ENCODE results near the gene DFFA. TPM values are rescaled to one million over a fixed set of nuclear protein-coding genes. Genes with fewer than 3 reads are reported as not detected.

Gene DFFA
- total and polyA plus RNA-seq, 9 of the 15 experiments (the other 6 are each of a cell fraction or from before 2014, with no cell fraction given) = 39.6 to 74.8 (median 59.2) TPM

DNA sequence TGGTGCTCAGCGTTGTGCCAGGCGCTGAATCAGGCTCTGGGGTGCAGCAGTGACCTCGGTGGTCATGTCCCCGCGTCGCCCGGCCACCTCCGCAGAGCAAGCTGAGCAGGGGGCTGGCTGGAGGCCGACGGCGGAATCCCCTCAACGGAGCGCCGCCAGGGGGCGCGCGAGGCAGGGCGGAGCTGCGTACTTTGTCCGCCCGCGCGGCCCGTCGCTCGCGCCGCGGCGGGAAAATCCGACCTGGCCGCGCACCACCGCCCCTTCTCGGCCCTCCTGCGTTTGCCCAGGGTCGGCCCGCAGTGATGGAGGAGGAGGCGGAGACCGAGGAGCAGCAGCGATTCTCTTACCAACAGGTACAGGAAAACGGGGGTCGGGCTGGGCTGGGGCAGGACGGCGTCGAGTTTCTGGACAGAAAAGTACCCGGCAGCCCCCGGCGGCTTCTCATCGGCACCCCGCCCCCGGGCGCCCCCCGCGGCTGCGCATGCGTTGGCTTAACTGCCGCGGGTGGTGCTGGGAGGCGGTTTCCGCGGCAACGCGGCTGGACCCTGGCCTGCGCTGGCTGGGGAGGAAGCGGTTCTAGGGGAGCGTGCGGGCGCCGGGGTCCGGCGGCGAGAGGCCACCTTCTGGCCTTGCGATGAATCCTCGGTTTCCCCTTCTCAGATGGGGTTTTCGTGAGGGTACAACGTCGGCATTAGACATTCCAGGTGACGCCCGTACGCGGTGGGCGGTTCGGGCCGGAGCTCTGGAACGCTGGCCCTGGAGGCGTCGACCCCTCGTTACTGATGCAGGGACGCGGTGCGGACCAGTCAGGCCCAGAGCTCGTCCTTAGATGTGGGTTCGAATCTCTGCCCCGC, 41.9 kb downstream of the DFFA start, which contains the start of gene CENPS (continued):
- peak; percentile 99 for TF ChIP-seq SAP30 (IDR thresholded peaks at IDR 0.05; ENCODE audit: borderline replicate concordance, insufficient read depth, low read depth, low read length, poor library complexity, severe bottlenecking)
- TF ChIP-seq, protein P1, sequence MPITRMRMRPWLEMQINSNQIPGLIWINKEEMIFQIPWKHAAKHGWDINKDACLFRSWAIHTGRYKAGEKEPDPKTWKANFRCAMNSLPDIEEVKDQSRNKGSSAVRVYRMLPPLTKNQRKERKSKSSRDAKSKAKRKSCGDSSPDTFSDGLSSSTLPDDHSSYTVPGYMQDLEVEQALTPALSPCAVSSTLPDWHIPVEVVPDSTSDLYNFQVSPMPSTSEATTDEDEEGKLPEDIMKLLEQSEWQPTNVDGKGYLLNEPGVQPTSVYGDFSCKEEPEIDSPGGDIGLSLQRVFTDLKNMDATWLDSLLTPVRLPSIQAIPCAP (CRISPR knock-in tag; IDR thresholded peaks at IDR 0.05; ENCODE audit: borderline replicate concordance) = no peak
- TF ChIP-seq, protein P2, sequence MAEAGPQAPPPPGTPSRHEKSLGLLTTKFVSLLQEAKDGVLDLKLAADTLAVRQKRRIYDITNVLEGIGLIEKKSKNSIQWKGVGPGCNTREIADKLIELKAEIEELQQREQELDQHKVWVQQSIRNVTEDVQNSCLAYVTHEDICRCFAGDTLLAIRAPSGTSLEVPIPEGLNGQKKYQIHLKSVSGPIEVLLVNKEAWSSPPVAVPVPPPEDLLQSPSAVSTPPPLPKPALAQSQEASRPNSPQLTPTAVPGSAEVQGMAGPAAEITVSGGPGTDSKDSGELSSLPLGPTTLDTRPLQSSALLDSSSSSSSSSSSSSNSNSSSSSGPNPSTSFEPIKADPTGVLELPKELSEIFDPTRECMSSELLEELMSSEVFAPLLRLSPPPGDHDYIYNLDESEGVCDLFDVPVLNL (CRISPR knock-in tag; IDR thresholded peaks at IDR 0.05; ENCODE audit: low read depth) = peak; percentile 99
- no peak; the same call in 1 of the 2 replicates for TF ChIP-seq ZNF584 (CRISPR knock-in tag; IDR thresholded peaks at IDR 0.05; ENCODE audit: low read depth)
- peak; percentile 66 for TF ChIP-seq ZNF239 (CRISPR knock-in tag; IDR thresholded peaks at IDR 0.05)
- no peak for TF ChIP-seq ETS2 (tag; IDR thresholded peaks at IDR 0.05; ENCODE audit: borderline replicate concordance, poor library complexity, severe bottlenecking)
- TF ChIP-seq PHF8 (IDR thresholded peaks at IDR 0.05; ENCODE audit: borderline replicate concordance, low read length) = peak; percentile 77; the same call in 1 of the 2 replicates
- TF ChIP-seq SUPT5H (IDR thresholded peaks at IDR 0.05) = peak; percentile 70
- TF ChIP-seq, protein P3, sequence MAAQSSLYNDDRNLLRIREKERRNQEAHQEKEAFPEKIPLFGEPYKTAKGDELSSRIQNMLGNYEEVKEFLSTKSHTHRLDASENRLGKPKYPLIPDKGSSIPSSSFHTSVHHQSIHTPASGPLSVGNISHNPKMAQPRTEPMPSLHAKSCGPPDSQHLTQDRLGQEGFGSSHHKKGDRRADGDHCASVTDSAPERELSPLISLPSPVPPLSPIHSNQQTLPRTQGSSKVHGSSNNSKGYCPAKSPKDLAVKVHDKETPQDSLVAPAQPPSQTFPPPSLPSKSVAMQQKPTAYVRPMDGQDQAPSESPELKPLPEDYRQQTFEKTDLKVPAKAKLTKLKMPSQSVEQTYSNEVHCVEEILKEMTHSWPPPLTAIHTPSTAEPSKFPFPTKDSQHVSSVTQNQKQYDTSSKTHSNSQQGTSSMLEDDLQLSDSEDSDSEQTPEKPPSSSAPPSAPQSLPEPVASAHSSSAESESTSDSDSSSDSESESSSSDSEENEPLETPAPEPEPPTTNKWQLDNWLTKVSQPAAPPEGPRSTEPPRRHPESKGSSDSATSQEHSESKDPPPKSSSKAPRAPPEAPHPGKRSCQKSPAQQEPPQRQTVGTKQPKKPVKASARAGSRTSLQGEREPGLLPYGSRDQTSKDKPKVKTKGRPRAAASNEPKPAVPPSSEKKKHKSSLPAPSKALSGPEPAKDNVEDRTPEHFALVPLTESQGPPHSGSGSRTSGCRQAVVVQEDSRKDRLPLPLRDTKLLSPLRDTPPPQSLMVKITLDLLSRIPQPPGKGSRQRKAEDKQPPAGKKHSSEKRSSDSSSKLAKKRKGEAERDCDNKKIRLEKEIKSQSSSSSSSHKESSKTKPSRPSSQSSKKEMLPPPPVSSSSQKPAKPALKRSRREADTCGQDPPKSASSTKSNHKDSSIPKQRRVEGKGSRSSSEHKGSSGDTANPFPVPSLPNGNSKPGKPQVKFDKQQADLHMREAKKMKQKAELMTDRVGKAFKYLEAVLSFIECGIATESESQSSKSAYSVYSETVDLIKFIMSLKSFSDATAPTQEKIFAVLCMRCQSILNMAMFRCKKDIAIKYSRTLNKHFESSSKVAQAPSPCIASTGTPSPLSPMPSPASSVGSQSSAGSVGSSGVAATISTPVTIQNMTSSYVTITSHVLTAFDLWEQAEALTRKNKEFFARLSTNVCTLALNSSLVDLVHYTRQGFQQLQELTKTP (IDR thresholded peaks at IDR 0.05; ENCODE audit: low read depth in 1 of 2, partially characterized antibody in 2 of 2) = peak in 1 of 2 experiments; percentile 81
- TF ChIP-seq, protein P4, sequence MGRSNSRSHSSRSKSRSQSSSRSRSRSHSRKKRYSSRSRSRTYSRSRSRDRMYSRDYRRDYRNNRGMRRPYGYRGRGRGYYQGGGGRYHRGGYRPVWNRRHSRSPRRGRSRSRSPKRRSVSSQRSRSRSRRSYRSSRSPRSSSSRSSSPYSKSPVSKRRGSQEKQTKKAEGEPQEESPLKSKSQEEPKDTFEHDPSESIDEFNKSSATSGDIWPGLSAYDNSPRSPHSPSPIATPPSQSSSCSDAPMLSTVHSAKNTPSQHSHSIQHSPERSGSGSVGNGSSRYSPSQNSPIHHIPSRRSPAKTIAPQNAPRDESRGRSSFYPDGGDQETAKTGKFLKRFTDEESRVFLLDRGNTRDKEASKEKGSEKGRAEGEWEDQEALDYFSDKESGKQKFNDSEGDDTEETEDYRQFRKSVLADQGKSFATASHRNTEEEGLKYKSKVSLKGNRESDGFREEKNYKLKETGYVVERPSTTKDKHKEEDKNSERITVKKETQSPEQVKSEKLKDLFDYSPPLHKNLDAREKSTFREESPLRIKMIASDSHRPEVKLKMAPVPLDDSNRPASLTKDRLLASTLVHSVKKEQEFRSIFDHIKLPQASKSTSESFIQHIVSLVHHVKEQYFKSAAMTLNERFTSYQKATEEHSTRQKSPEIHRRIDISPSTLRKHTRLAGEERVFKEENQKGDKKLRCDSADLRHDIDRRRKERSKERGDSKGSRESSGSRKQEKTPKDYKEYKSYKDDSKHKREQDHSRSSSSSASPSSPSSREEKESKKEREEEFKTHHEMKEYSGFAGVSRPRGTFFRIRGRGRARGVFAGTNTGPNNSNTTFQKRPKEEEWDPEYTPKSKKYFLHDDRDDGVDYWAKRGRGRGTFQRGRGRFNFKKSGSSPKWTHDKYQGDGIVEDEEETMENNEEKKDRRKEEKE (IDR thresholded peaks at IDR 0.05; ENCODE audit: borderline replicate concordance in 1 of 2, control insufficient read depth in 1 of 2, low read depth in 2 of 2, low read length in 1 of 2) = peak in 1 of 2 experiments; percentile 85; a peak in 1 of 4 replicates
- TF ChIP-seq HDAC2 (IDR thresholded peaks at IDR 0.05) = peak; percentile 95
- TF ChIP-seq DIDO1 (tag; IDR thresholded peaks at IDR 0.05; ENCODE audit: low read depth) = peak; percentile 76; the same call in 1 of the 2 replicates
- TF ChIP-seq NRF1 (conservative IDR thresholded peaks at IDR 0.05 in 1 of 2, IDR thresholded peaks at IDR 0.05 in 1 of 2) = peak; percentile 99
- no peak for TF ChIP-seq SMAD2 (IDR thresholded peaks at IDR 0.05; ENCODE audit: low read depth, low read length)
- TF ChIP-seq TAL1 (IDR thresholded peaks at IDR 0.05) = no peak
- TF ChIP-seq FOXP1 (CRISPR knock-in tag; IDR thresholded peaks at IDR 0.05) = peak; percentile 86; the same call in 1 of the 2 replicates

Data from K562 (cell line).